Panc1 (cell line): ENCODE results near the gene CACNA2D4.

Experiments used
- CTCF ChIP-seq: fragments of 450-650 bp; IDR thresholded peaks from 2 replicates; pipeline ENCODE4 v1.5.1; 2017; ENCODE audit warnings: mild to moderate bottlenecking
- POLR2AphosphoS5 ChIP-seq: IDR thresholded peaks from 2 replicates; pipeline ENCODE4 v1.6.1; 2012; ENCODE audit warnings: mild to moderate bottlenecking, low read depth, low read length, moderate library complexity
- SIN3A ChIP-seq: IDR thresholded peaks from 2 replicates; pipeline ENCODE4 v1.6.1; 2012; ENCODE audit warnings: low read depth, mild to moderate bottlenecking, low read length, moderate library complexity, borderline replicate concordance; ENCODE audit not compliant: insufficient read depth

DNA sequence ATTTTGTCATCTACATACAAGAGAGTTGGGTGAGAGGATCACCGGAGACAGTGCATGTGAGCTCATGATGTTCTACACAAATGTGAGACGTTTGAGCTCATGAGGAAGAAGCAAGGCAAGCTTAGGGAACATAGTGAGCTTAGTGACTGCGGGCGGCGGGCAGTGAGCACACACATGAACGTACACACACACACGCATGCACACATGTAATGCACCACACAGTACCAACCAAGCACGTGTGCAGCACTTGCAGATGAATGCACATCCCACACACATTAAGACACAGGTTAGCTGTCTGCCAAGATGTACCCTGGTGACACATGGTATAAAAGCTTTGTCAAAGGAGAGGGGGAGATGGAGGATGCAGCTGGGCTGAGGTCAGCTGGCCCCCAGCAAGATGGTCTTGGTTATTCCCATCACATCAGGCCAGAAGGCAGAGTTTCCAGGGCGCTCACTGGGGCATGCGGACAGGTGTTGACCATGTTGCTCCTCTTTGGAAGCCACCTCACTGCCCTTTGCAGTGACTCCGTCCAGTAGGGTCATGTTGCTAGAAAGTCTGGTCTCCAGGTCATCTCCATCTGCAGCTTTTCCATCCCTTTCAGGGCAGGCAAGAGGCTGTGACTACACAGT lies 8.7 kb upstream of the CACNA2D4 start:
- TF ChIP-seq CTCF: no peak
- no peak for TF ChIP-seq POLR2AphosphoS5
- no peak for TF ChIP-seq SIN3A
